Measurements from ENCODE around the gene CDH4. TPM values are rescaled to one million over a fixed set of nuclear protein-coding genes. Genes with fewer than 3 reads are reported as not detected.

CDH4 gene
- total and polyA plus RNA-seq, 2 donors (not counting 3 experiments of a cell fraction or from before 2014, with no cell fraction given): 0.17 to 0.51 TPM

DNA sequence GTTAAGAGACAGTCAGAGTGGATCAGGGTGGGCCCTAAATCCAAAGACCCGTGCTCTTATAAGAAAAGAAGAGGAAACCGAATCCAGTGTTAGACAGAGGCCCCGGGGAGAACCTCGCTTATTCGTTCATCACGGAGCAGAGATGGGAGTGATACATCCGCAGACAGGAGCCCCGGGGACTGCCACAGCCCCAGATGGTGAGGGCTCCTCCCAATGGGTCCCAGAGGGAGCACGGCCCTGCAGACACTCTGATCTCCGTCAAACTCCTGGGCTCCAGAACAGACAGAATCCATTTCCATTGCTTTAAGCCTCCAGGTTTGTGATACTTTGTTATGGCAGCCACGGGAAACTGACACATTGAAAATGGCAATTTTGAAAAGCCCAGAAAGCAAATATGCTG is 47.0 kb downstream of the CDH4 start:
- Histone ChIP-seq H4K20me1 (replicated peaks; ENCODE audit: control insufficient read depth, extremely low read depth, insufficient read depth, low read length) (no peaks in the 10 kb centered on the region), H3K9me3 (replicated peaks; ENCODE audit: control insufficient read depth, insufficient read depth, low read length) (peaks cover 3% of the 10 kb centered on the region), H3K36me3 (ENCODE audit: control insufficient read depth in 2 of 2, extremely low read depth in 1 of 2, insufficient read depth in 2 of 2, low read length in 2 of 2) (no peaks in the 10 kb centered on the region), H3K4me1 (ENCODE audit: control insufficient read depth, extremely low read depth, insufficient read depth, low read length) (no peaks in the 10 kb centered on the region), H2AFZ (ENCODE audit: low read depth, low read length) (no peak overlapping the region), H3K27me3 (ENCODE audit: control insufficient read depth in 2 of 2, insufficient read depth in 2 of 2, low read length in 2 of 2) (no peaks in the 10 kb centered on the region), H3K4me2 (ENCODE audit: insufficient read depth, low read length) (no peak overlapping the region), H3K4me3 (replicated peaks in 1 of 3; ENCODE audit: insufficient read depth in 1 of 3, low read depth in 1 of 3, low read length in 3 of 3) (no peak overlapping the region), H3K9ac (replicated peaks; ENCODE audit: extremely low read depth, insufficient read depth, low read length) (no peak overlapping the region), H3K27ac (ENCODE audit: insufficient read depth, low read depth, low read length) (no peak overlapping the region), H3K9me1 (replicated peaks; ENCODE audit: control insufficient read depth, extremely low read depth, insufficient read depth, low read length) (no peaks in the 10 kb centered on the region), H3K79me2 (ENCODE audit: control insufficient read depth, insufficient read depth, low read length) (no peaks in the 10 kb centered on the region)
- TF ChIP-seq, protein P1, sequence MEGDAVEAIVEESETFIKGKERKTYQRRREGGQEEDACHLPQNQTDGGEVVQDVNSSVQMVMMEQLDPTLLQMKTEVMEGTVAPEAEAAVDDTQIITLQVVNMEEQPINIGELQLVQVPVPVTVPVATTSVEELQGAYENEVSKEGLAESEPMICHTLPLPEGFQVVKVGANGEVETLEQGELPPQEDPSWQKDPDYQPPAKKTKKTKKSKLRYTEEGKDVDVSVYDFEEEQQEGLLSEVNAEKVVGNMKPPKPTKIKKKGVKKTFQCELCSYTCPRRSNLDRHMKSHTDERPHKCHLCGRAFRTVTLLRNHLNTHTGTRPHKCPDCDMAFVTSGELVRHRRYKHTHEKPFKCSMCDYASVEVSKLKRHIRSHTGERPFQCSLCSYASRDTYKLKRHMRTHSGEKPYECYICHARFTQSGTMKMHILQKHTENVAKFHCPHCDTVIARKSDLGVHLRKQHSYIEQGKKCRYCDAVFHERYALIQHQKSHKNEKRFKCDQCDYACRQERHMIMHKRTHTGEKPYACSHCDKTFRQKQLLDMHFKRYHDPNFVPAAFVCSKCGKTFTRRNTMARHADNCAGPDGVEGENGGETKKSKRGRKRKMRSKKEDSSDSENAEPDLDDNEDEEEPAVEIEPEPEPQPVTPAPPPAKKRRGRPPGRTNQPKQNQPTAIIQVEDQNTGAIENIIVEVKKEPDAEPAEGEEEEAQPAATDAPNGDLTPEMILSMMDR (IDR thresholded peaks at IDR 0.05; ENCODE audit: extremely low read depth in 1 of 2, insufficient read depth in 1 of 2, low read depth in 1 of 2, low read length in 2 of 2): no peak
- TF ChIP-seq EZH2 (IDR thresholded peaks at IDR 0.05; ENCODE audit: borderline replicate concordance, low read depth, low read length, severe bottlenecking): no peak
- TF ChIP-seq JUN (IDR thresholded peaks at IDR 0.05; ENCODE audit: borderline replicate concordance, insufficient read depth, insufficient read length, low read depth): no peak
- TF ChIP-seq GATA2 (IDR thresholded peaks at IDR 0.05; ENCODE audit: insufficient read depth, insufficient read length, low read depth, low read length): no peak
- TF ChIP-seq FOS (IDR thresholded peaks at IDR 0.05; ENCODE audit: borderline replicate concordance, insufficient read depth, low read length): no peak
- no peak for TF ChIP-seq POLR2A (IDR thresholded peaks at IDR 0.05; ENCODE audit: low read depth, low read length)
- no peak for TF ChIP-seq POLR2AphosphoS5 (IDR thresholded peaks at IDR 0.05; ENCODE audit: insufficient read depth, low read depth, low read length)
- TF ChIP-seq, protein P2, sequence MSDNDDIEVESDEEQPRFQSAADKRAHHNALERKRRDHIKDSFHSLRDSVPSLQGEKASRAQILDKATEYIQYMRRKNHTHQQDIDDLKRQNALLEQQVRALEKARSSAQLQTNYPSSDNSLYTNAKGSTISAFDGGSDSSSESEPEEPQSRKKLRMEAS (IDR thresholded peaks at IDR 0.05; ENCODE audit: insufficient read depth, insufficient read length): no peak
- no peak for TF ChIP-seq MYC (IDR thresholded peaks at IDR 0.05; ENCODE audit: low read depth, low read length)
- ChIA-PET POLR2A (no interaction called here), CTCF (no interaction called here)
- dilution Hi-C loops (cut with MboI; ENCODE audit: extremely low pct_ligation_motif_present, low sequenced_read_pairs): no loop called here
- BruUV-seq (replicated peaks): no TSS peak
- DNase-seq (ENCODE audit: low read depth, low spot score): no peak
- intact Hi-C loops (cut with micrococcal nuclease): no loop called here
- FAIRE-seq: no peak

Data from endothelial cell of umbilical vein (primary cell).